GM23248 (cell line): ENCODE results near the gene NMNAT1. TPM values are rescaled to one million over a fixed set of nuclear protein-coding genes. Genes with fewer than 3 reads are reported as not detected.
A peak's percentile ranks its signal among the peaks of the same experiment; 100 is the strongest.

Experiments used
- DNase-seq: peaks from one replicate; pipeline ENCODE4 v3.0.0-alpha.2; 2015
- H2AFZ ChIP-seq: fragments of 200-600 bp; sonication (generic); 2 replicates; pipeline ENCODE4 v1.6.1; 2016; ENCODE audit warnings: antibody characterized with exemption
- H3F3A ChIP-seq: fragments of 200-600 bp; sonication (generic); 2 replicates; pipeline ENCODE4 v1.6.1; 2016; ENCODE audit warnings: mild to moderate bottlenecking, antibody characterized with exemption, mixed run types; ENCODE audit not compliant: insufficient read depth
- H3K27ac ChIP-seq: fragments of 200-600 bp; sonication (generic); 2 replicates; pipeline ENCODE4 v1.5.1; 2016; ENCODE audit warnings: mild to moderate bottlenecking
- H3K27me3 ChIP-seq: fragments of 200-600 bp; sonication (generic); replicated peaks from 2 replicates; pipeline ENCODE4 v1.6.1; 2016; ENCODE audit warnings: mild to moderate bottlenecking; ENCODE audit not compliant: insufficient read depth
- H3K36me3 ChIP-seq: fragments of 200-600 bp; sonication (generic); 2 replicates; pipeline ENCODE4 v1.6.1; 2016; ENCODE audit warnings: low read depth, mild to moderate bottlenecking
- H3K4me1 ChIP-seq: fragments of 200-600 bp; sonication (generic); 2 replicates; pipeline ENCODE4 v1.6.1; 2016; ENCODE audit warnings: mild to moderate bottlenecking; ENCODE audit not compliant: insufficient read depth
- H3K4me2 ChIP-seq: fragments of 200-600 bp; sonication (generic); one replicate; pipeline ENCODE4 v1.6.1; 2016; ENCODE audit warnings: mild to moderate bottlenecking; ENCODE audit not compliant: unreplicated experiment
- H3K4me3 ChIP-seq: fragments of 200-600 bp; sonication (generic); 2 replicates; pipeline ENCODE4 v1.5.1; 2016; ENCODE audit warnings: mild to moderate bottlenecking
- H3K79me2 ChIP-seq: fragments of 200-600 bp; sonication (generic); 2 replicates; pipeline ENCODE4 v1.6.1; 2016; ENCODE audit warnings: mild to moderate bottlenecking; ENCODE audit not compliant: insufficient read depth
- H3K9ac ChIP-seq: fragments of 200-600 bp; sonication (generic); 2 replicates; pipeline ENCODE4 v1.6.1; 2016; ENCODE audit warnings: mild to moderate bottlenecking
- H3K9me2 ChIP-seq: fragments of 200-600 bp; sonication (generic); 2 replicates; pipeline ENCODE4 v1.6.1; 2016; ENCODE audit warnings: mixed run types, mild to moderate bottlenecking, moderate library complexity; ENCODE audit not compliant: insufficient read depth
- H3K9me3 ChIP-seq: fragments of 200-600 bp; sonication (generic); one replicate; pipeline ENCODE4 v1.6.1; 2017; ENCODE audit warnings: low read depth
- H4K20me1 ChIP-seq: fragments of 200-600 bp; sonication (generic); 2 replicates; pipeline ENCODE4 v1.6.0; 2016; ENCODE audit not compliant: insufficient read depth
- EZH2 ChIP-seq: fragments of 200-600 bp; sonication (generic); IDR thresholded peaks from 2 replicates; pipeline ENCODE4 v1.6.1; 2018; ENCODE audit warnings: antibody characterized with exemption, mild to moderate bottlenecking; ENCODE audit not compliant: insufficient read depth, poor library complexity, severe bottlenecking
- EZH2phosphoT487 ChIP-seq: fragments of 200-600 bp; sonication (generic); IDR thresholded peaks from 2 replicates; pipeline ENCODE4 v1.6.1; 2018; ENCODE audit warnings: antibody characterized with exemption, moderate library complexity, mild to moderate bottlenecking, low read depth; ENCODE audit not compliant: insufficient read depth
- WGBS, 2 experiments: methylation state at CpG; one replicate each; pipeline ENCODE4 v1.1.6; 2015 to 2017; ENCODE audit warnings: low lambda C conversion rate in 2 of 2, low coverage in 1 of 2; ENCODE audit errors: missing lambda C conversion rate in 2 of 2; 5-methylcytosine and 5-hydroxymethylcytosine counted together
- in situ Hi-C: fragments of 300-500 bp; cut with MboI; formaldehyde crosslinking; loops from 2 replicates; pipeline ENCODE4 v1.15.0; 2020
- polyA plus RNA-seq: library from polyadenylated mRNA; unstranded; fragments of >200 nt; fragmentation: Nextera tagmentation; extraction: Ambion mirVana; gene quantifications from 2 replicates; pipeline ENCODE4 v1.2.1, GENCODE V29; 2016
- total RNA-seq: library from RNA; depleted of rRNA; stranded (reverse); fragments of >200 nt; shearing (Covaris generic); gene quantifications from 2 replicates; pipeline ENCODE4 v1.2.3, GENCODE V29; 2014

NMNAT1 gene
- total and polyA plus RNA-seq, 2 experiments from 2014 or later: 15.2 to 18.8 TPM

DNA sequence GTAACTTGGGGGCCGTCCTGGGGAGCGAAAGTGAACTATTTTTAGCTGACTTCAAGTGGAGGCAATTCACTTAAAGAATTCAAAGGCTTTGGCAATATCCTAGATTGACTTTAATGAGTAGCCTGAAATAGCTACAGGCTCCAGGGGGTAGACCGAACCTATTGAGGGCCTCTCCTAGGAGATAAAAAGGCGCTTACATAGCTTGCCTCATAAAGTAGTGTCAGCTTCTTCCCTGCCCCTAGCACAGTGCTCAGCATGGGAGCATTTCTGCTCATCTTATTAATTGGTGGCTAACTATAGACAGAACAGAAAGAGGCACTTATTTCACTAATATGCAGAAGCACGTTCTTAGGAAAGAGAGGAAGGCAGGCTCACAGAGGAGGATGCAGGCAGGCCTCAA lies 20.9 kb upstream of the NMNAT1 start:
- 81 to 90% methylated on average over 5 of the region's 5 CpGs for WGBS, 2 experiments
- H3K36me3 ChIP-seq: no peaks in the 10 kb centered on the region
- no peak overlapping the region for H3K9ac ChIP-seq
- H3K9me2 ChIP-seq: no peaks in the 10 kb centered on the region
- H3K4me2 ChIP-seq: no peak overlapping the region
- H3K79me2 ChIP-seq: no peaks in the 10 kb centered on the region
- no peaks in the 10 kb centered on the region for H3K27me3 ChIP-seq
- H3K9me3 ChIP-seq: no peaks in the 10 kb centered on the region
- H3F3A ChIP-seq: no peaks in the 10 kb centered on the region
- H2AFZ ChIP-seq: no peak overlapping the region
- H3K4me3 ChIP-seq: no peak overlapping the region
- in situ Hi-C loops: no loop called here
- no peak overlapping the region for H3K27ac ChIP-seq
- no peak for DNase-seq
- TF ChIP-seq EZH2 (no peak), EZH2phosphoT487 (no peak)
- H3K4me1 ChIP-seq: no peaks in the 10 kb centered on the region
- no peaks in the 10 kb centered on the region for H4K20me1 ChIP-seq

DNA sequence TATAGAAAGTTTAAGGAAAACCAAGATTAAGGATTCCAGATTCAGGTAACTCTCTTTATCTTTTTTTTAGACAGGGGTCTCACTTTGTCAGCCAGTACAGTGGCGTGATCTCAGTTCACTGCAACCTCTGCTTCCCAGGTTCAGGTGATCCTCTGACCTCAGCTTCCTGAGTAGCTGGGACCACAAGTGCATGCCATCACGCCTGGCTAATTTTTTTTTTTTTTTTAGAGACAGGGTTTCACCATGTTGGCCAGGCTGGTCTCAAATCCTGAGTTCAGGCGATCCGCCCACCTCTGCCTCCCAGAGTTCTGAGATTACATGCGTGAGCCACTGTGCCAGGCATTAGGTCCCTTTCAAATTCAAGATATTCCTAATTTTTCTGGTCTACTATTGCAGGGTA lies 16.0 kb upstream of the NMNAT1 start:
- Histone ChIP-seq H3K36me3 (peaks cover 17% of the 10 kb centered on the region; the same call in 1 of the 2 replicates), H3K4me1 (no peaks in the 10 kb centered on the region), H3K9ac (no peak overlapping the region), H3K27ac (no peak overlapping the region), H3K9me3 (no peaks in the 10 kb centered on the region), H3K4me3 (no peak overlapping the region), H3F3A (no peaks in the 10 kb centered on the region), H3K79me2 (no peaks in the 10 kb centered on the region), H3K4me2 (no peak overlapping the region), H3K9me2 (no peaks in the 10 kb centered on the region), H4K20me1 (no peaks in the 10 kb centered on the region), H2AFZ (no peak overlapping the region), H3K27me3 (no peaks in the 10 kb centered on the region)
- no peak for DNase-seq
- TF ChIP-seq EZH2phosphoT487 (no peak), EZH2 (no peak)
- 95 to 98% methylated on average over 5 of the region's 5 CpGs for WGBS, 2 experiments
- in situ Hi-C loops: no loop called here

DNA sequence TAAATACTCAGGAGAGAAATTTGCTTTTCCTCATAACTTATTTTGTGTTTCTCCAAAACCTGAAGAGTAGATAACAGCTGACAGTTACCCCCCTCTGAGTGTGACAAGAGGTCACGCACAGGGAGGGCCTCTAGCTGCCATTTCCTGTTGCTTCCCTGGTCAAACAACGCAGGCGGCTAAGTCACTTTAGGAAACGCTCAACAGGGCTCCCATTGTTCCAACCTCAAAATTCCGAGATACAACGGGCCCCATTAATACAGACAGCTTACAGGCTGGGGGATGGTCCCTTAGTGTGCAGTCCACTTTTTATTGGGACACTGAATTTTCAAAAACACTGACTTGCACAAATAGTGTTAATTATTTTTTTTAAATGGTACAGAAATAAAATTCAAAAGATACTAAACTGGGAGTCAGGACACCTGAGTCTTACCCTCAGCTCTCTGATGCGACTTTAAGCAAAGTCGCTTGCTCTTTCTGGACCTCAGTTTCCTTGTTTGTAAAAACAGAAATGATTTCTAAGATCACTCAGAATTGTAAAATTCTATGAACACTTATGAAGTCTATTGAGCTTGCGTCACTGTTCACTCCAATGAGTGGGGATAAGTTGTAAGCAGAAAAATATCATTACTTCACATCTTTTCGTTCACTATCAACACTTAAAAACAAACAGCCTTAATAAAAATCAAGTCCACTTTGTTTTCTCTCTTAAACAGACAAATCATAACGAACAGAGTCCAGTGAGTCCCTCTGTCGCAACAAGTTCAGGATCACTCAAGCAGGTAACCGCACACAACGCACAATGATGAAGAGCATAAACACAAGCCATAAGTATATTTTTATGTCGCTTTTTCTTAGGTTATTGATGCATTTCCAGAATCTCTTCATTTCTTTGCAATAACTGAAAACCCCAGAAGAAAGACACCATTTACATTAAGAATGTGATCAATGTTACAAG lies 13.6 kb upstream of the NMNAT1 start:
- no peak for TF ChIP-seq EZH2
- no peak for TF ChIP-seq EZH2phosphoT487
- DNase-seq: no peak
- Histone ChIP-seq H3K9ac (no peak overlapping the region), H3K79me2 (no peaks in the 10 kb centered on the region), H3K27me3 (no peaks in the 10 kb centered on the region), H3K4me1 (no peaks in the 10 kb centered on the region), H3K9me3 (no peaks in the 10 kb centered on the region), H3K9me2 (no peaks in the 10 kb centered on the region), H2AFZ (no peak overlapping the region), H3F3A (no peaks in the 10 kb centered on the region), H3K27ac (no peak overlapping the region), H3K4me2 (no peak overlapping the region), H3K36me3 (peaks cover 20% of the 10 kb centered on the region; the same call in 1 of the 2 replicates), H3K4me3 (no peak overlapping the region), H4K20me1 (no peaks in the 10 kb centered on the region)
- 86 to 87% methylated on average over 15 of the region's 15 CpGs for WGBS, 2 experiments
- in situ Hi-C loops: no loop called here

DNA sequence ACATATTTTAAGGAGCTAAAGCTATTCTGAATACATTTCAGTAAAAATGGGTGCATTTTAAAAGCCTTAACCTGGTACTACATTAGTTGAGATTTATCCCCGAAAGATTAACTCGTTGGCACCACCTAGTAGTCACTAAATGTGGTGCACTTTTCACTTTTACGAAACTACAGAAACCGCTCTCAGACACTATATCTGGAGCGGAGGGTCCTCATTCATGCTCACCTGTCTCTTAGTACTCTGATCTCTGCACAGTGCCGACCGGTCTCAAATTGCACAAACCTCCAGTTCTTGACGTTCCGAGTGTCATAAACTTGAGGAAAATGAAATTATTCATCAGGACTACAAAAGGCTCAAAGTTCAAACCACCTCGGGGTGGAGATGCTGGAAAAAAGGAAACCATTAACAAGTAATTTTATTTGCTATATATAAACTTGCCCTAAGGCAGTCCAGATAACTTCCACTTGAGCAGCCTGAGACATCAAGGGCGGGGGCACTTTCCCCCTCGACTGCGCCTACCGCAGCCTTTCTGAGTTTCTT lies 806 bp upstream of the NMNAT1 start:
- H3K9ac ChIP-seq: peak overlapping the region; percentile 96
- TF ChIP-seq EZH2phosphoT487: no peak
- no peak for TF ChIP-seq EZH2
- 1% methylated on average over 14 of the region's 14 CpGs for WGBS, 2 experiments
- H3F3A ChIP-seq: no peaks in the 10 kb centered on the region
- H3K79me2 ChIP-seq: peaks cover 42% of the 10 kb centered on the region
- H3K4me2 ChIP-seq: peak overlapping the region; percentile 91
- in situ Hi-C loops: loop anchor here (10.0 kb wide), 1 partner anchor 68 kb away; no protein-coding TSS in a partner anchor
- peak overlapping the region; percentile 100 for H2AFZ ChIP-seq
- peak overlapping the region; percentile 73 for H3K27ac ChIP-seq
- no peaks in the 10 kb centered on the region for H4K20me1 ChIP-seq
- DNase-seq: peak; percentile 84
- H3K9me2 ChIP-seq: no peaks in the 10 kb centered on the region
- H3K9me3 ChIP-seq: no peaks in the 10 kb centered on the region
- no peaks in the 10 kb centered on the region for H3K27me3 ChIP-seq
- H3K4me1 ChIP-seq: peaks cover 6% of the 10 kb centered on the region; the same call in 1 of the 2 replicates
- H3K36me3 ChIP-seq: no peaks in the 10 kb centered on the region
- peak overlapping the region; percentile 97 for H3K4me3 ChIP-seq
